Thoracic aorta (tissue), 2 donors: ENCODE results near the gene KCP. TPM values are rescaled to one million over a fixed set of nuclear protein-coding genes. Genes with fewer than 3 reads are reported as not detected.

Source experiments
- ATAC-seq: fragments of 150-250 bp; one replicate; pipeline ENCODE4 v1.8.0; 2017; ENCODE audit warnings: low read depth; ENCODE audit not compliant: insufficient number of reproducible peaks, low FRiP score
- DNase-seq: peaks from one replicate; pipeline ENCODE4 v3.0.0-alpha.2; 2020; ENCODE audit warnings: low spot score
- H3K27ac ChIP-seq, 2 donors: fragments of 200-600 bp; sonication (generic); 1 replicate in 1 of 2; 2 replicates in 1 of 2; pipeline ENCODE4 v1.5.1; 2016; ENCODE audit warnings: mild to moderate bottlenecking in 2 of 2, moderate library complexity in 2 of 2
- H3K27me3 ChIP-seq: fragments of 200-600 bp; sonication (generic); replicated peaks from 2 replicates; pipeline ENCODE4 v1.6.0; 2016; ENCODE audit warnings: mild to moderate bottlenecking; ENCODE audit not compliant: insufficient read depth
- H3K36me3 ChIP-seq: fragments of 200-600 bp; sonication (generic); one replicate; pipeline ENCODE4 v1.5.1; 2016
- H3K4me1 ChIP-seq, 2 donors: fragments of 200-600 bp; sonication (generic); 1 replicate in 1 of 2; 2 replicates in 1 of 2; pipeline versions ENCODE4 v1.5.1 to v1.6.0; 2016; ENCODE audit warnings: low read depth in 2 of 2, mild to moderate bottlenecking in 1 of 2; ENCODE audit not compliant: control insufficient read depth in 1 of 2
- H3K4me3 ChIP-seq: fragments of 200-600 bp; sonication (generic); 2 replicates; pipeline ENCODE4 v1.5.1; 2016; ENCODE audit warnings: mild to moderate bottlenecking
- H3K9me3 ChIP-seq: fragments of 200-600 bp; sonication (generic); 2 replicates; pipeline ENCODE4 v1.5.1; 2016
- total RNA-seq, 2 donors: library from RNA; depleted of rRNA; stranded (reverse); fragments of >200 nt; gene quantifications; one replicate each; pipeline versions ENCODE4 v1.1.0 to v1.2.3, GENCODE V29; 2016
- TF ChIP-seq, protein P1 (sequence below): fragments of 200-600 bp; sonication (generic); IDR thresholded peaks from one replicate; pipeline ENCODE4 v1.5.1; 2019; ENCODE audit warnings: antibody characterized with exemption

The KCP gene
- total RNA-seq, 2 donors from 2014 or later = 0.81 to 2.0 TPM

DNA sequence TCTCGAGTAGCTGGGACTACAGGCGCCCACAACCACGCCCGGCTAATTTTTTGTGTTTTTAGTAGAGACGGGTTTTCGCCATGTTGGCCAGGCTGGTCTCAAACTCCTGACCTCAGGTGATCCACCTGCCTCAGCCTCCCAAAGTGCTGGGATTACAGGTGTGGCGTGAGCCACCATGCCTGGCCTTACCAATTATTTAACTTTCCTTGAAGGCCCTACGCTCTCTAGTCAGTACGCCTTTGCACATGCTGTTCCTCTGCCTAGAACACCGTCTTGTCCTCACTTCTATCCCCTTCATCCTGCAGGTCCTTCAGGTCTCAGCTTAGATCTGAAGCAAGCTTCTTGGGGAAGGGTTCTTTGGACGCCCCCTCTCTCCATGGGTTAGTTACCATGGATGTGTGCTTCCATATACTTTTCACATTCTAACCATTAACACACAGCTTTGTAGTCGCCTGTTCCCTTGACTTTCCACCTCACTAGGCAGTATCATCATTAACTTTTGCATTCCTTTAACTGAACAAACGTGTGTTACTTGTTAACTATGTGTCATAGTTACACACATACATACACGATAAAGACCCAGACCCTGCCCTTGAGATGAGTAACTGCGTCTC, 48.4 kb downstream of the KCP start:
- Histone ChIP-seq H3K4me1 (peaks cover 20 to 36% of the 10 kb centered on the region in 2 donors), H3K27me3 (no peaks in the 10 kb centered on the region), H3K36me3 (peaks cover 9% of the 10 kb centered on the region), H3K4me3 (peak overlapping the region; percentile 79), H3K27ac (no peak overlapping the region), H3K9me3 (no peaks in the 10 kb centered on the region)
- ATAC-seq (no peak), DNase-seq (no peak)
- TF ChIP-seq, protein P1, sequence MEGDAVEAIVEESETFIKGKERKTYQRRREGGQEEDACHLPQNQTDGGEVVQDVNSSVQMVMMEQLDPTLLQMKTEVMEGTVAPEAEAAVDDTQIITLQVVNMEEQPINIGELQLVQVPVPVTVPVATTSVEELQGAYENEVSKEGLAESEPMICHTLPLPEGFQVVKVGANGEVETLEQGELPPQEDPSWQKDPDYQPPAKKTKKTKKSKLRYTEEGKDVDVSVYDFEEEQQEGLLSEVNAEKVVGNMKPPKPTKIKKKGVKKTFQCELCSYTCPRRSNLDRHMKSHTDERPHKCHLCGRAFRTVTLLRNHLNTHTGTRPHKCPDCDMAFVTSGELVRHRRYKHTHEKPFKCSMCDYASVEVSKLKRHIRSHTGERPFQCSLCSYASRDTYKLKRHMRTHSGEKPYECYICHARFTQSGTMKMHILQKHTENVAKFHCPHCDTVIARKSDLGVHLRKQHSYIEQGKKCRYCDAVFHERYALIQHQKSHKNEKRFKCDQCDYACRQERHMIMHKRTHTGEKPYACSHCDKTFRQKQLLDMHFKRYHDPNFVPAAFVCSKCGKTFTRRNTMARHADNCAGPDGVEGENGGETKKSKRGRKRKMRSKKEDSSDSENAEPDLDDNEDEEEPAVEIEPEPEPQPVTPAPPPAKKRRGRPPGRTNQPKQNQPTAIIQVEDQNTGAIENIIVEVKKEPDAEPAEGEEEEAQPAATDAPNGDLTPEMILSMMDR = no peak

DNA sequence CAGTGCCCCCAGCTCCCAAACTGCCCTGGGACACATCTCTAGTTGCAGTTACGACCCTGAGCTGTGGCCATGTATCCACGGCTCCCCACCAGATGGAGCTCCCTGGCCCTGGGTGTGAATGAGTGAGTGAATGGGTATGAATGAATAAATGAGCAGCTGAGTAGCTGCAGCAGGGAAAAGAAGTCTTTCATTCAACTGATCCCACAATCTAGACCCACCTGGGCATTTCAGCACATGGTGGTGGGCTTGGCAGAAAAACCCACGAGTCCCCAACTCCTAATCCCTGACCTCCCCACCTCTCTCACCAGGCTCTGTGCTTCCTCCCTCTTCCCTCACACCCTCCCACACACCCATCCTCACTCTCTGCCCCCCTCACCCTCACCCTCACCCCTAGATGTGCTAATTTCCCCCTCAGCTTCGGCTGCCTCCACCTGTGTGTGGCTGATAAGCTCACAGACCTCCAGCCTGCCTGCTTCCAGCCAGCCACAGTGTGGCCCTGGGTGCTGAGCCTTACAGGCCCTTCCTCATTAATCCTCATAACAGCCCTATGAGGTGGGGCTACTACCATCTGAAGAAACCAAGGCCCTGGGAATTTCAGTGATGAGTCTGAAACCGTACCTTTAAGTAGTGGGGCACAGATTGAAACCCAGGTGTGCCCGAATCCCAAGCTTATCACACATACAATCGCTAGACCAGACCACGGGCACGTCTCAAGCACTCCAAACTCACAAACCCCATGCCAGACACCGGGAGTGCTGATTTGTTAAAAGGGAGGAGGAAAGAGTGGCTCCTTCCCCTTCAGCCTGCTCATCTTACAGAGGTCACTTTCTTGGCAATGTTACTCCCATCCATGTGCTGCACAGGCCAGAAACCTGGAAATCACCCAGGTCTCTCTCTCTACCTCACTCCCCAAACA, 50.1 kb downstream of the KCP start:
- H3K4me3 ChIP-seq = no peak overlapping the region
- no peaks in the 10 kb centered on the region for H3K9me3 ChIP-seq
- peaks cover 20 to 36% of the 10 kb centered on the region in 2 donors for H3K4me1 ChIP-seq
- ATAC-seq = no peak
- H3K27ac ChIP-seq = peak overlapping the region; percentile 79 to 81
- TF ChIP-seq, protein P1 = no peak
- peaks cover 14% of the 10 kb centered on the region for H3K36me3 ChIP-seq
- H3K27me3 ChIP-seq = no peaks in the 10 kb centered on the region
- no peak for DNase-seq

DNA sequence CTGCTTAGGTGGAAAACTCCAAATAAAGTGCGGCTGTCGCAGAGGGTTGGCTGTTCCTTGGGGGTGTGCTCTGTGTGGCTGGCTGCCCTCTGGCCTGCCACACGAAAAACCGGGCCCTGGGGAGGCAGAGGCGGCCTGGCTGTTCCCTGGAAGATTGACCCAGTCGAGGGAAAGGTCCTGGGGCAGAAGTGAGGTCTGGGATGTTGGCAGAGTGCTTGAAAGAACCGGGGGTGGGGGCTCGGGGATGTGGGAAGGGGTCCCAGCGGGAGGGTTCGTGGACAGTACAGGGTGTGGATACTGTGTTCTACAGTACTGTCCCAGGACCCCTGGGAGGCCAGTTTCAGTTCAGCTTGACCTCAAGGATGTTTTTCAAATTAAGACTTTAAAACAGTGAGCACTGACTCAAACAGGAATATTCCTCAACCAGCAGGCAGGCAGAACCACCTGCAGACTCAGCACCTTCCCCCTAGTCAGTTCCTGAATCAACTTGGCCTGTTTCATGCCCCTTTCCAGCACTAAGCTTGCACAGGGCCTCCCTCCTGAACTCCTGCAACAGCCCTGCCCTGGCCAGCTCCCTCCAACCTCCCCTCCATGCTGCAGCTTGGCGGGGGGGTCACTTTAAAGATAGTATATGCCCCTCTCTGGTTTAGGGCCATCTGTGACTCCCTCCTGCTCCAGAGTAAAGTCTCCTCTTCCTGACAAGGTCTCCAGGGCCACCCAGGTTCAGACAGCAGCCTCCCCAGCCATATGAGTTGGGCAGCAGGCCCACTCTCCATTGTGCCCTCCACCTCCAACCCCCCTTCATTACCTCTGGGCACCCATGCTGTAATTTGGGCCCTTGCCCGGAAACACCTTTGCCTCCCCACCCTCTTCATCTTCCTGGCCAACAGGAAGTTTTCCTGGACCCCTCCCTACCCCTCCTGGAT, 51.0 kb downstream of the KCP start:
- DNase-seq (no peak), ATAC-seq (no peak)
- no peak overlapping the region for H3K4me3 ChIP-seq
- no peaks in the 10 kb centered on the region for H3K9me3 ChIP-seq
- peaks cover 20 to 36% of the 10 kb centered on the region in 2 donors for H3K4me1 ChIP-seq
- H3K27ac ChIP-seq = peak overlapping the region; percentile 79 to 81
- TF ChIP-seq, protein P1 = no peak
- no peaks in the 10 kb centered on the region for H3K27me3 ChIP-seq
- peaks cover 22% of the 10 kb centered on the region for H3K36me3 ChIP-seq

DNA sequence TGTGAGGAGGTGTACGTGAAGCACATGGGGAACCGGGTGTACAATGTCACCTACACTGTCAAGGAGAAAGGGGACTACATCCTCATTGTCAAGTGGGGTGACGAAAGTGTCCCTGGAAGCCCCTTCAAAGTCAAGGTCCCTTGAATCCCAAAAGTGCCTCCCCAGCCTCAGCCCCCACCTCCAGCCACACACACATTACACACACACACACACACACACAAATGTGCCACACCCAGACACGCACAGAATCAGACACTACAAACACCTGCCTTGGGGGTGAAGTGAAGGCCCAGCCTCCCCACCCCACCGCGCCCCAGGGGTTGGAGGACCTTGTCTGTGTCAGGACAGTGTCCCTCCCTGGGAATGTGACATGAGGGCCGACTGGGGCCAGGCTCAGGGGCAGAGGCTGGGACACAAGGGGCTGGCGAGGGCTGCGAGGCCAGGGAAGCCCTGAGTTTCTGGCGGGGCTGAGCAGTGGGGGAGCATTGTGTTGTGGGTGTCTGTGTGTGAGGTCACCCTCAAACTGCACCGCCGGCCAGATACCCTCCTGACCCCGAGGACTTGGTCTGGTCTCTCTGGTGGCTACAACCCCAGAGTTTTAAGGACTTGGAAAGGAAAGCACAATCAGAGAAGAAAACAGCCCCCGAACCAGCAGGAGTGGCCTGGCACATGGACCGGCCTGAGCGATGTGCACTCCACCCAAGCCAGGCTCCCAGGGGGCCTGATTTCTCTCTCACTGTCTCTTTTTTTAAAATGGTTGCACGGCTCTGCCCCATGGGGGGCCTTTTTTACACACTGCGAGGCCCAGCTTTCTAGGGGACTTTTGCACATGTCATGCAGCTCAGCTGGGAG, 51.9 kb downstream of the KCP start:
- H3K4me3 ChIP-seq = no peak overlapping the region
- TF ChIP-seq, protein P1 = no peak
- no peaks in the 10 kb centered on the region for H3K9me3 ChIP-seq
- peaks cover 12 to 27% of the 10 kb centered on the region in 2 donors for H3K4me1 ChIP-seq
- DNase-seq (no peak), ATAC-seq (no peak)
- H3K27ac ChIP-seq = peak overlapping the region; percentile 79 to 81
- H3K36me3 ChIP-seq = peaks cover 31% of the 10 kb centered on the region
- no peaks in the 10 kb centered on the region for H3K27me3 ChIP-seq
